Esophagus muscularis mucosa (tissue), 3 donors: Measurements from ENCODE around the gene CRIP2.

Experiments used
- POLR2A ChIP-seq: fragments of 450-650 bp; IDR thresholded peaks from one replicate; pipeline ENCODE4 v1.6.1; 2017; ENCODE audit warnings: antibody characterized with exemption, moderate library complexity, mild to moderate bottlenecking, low read depth
- POLR2AphosphoS5 ChIP-seq, 2 donors: sonication (generic); formaldehyde crosslinking; IDR thresholded peaks; one replicate each; pipeline ENCODE4 v1.6.1; 2017; ENCODE audit warnings: antibody characterized with exemption in 2 of 2
- TF ChIP-seq, protein P1 (sequence below), 3 experiments: fragments of 200-600 bp in 2 of 3; fragments of 450-650 bp in 1 of 3; sonication (generic) in 2 of 3; IDR thresholded peaks; one replicate each; pipeline ENCODE4 v1.5.1; 2017 to 2019; ENCODE audit warnings: antibody characterized with exemption in 3 of 3, mild to moderate bottlenecking in 2 of 3, moderate library complexity in 1 of 3

DNA sequence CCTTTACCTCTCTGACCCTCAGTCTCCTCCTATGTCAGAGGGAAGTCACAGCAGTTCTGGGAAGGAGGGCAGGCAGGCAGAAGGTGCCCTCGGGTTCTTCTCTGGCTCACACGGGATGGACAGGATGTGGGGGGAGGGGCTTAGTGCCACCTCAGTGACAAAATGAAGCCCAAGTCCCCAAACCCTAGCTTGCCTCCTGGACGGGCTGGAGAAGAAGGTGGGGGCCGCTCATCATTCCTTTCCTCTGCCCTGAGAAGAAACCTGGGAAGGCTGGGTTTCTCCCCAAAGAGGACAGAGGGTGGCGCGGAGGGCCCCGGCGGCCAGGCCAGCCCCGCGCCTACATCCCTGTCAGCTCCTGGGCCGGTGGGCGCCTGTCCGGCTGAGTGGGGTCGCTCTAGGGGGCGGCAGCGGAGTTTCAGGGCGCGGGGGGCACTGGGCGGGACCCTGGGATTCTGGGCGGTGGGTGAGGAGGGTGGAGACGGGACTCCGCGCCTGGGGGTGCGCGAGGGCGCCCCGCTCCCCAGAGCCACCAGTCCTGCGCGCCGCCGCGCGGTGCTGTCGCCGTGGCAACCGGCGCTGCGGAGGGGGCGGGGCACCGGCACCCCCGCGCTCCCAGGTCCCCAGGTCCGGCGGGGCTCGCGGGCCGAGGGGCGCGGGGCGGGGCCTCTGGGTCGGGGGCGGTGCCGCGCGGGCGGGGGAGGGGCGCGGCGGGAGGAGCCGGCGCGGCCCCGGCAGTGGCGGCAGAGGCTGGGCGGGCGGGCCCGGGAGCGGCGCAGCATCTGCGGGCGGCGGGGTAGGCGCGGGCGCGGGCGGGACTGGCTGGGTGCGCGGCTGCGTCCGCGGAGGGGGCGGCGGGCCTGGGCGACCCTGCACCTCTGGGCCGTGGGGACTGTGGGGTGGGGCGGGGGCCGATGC is 51.5 kb downstream of the CRIP2 start, which contains the start of gene TMEM121:
- no peak for TF ChIP-seq POLR2A
- TF ChIP-seq, protein P1, sequence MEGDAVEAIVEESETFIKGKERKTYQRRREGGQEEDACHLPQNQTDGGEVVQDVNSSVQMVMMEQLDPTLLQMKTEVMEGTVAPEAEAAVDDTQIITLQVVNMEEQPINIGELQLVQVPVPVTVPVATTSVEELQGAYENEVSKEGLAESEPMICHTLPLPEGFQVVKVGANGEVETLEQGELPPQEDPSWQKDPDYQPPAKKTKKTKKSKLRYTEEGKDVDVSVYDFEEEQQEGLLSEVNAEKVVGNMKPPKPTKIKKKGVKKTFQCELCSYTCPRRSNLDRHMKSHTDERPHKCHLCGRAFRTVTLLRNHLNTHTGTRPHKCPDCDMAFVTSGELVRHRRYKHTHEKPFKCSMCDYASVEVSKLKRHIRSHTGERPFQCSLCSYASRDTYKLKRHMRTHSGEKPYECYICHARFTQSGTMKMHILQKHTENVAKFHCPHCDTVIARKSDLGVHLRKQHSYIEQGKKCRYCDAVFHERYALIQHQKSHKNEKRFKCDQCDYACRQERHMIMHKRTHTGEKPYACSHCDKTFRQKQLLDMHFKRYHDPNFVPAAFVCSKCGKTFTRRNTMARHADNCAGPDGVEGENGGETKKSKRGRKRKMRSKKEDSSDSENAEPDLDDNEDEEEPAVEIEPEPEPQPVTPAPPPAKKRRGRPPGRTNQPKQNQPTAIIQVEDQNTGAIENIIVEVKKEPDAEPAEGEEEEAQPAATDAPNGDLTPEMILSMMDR (IDR thresholded peaks at IDR 0.05) = no peak
- TF ChIP-seq POLR2AphosphoS5 (IDR thresholded peaks at IDR 0.05) = no peak
